ENCODE measurements around the gene IFI30.
A peak's percentile ranks its signal among the peaks of the same experiment; 100 is the strongest.

Gene IFI30

GRCh38 chr19:18223860-18224524 lies 50.4 kb downstream of the IFI30 start:
- DNase-seq (ENCODE audit: low spot score), result peak; percentile 62
- no peak for TF ChIP-seq CTCF (IDR thresholded peaks at IDR 0.05; ENCODE audit: extremely low read depth, missing control alignments)

GRCh38 chr19:18224525-18225354 lies 51.1 kb downstream of the IFI30 start:
- no peak for TF ChIP-seq CTCF (IDR thresholded peaks at IDR 0.05; ENCODE audit: extremely low read depth, missing control alignments)
- peak; percentile 99 for DNase-seq (ENCODE audit: low spot score)

- no peak for DNase-seq (ENCODE audit: low spot score)
- TF ChIP-seq CTCF (IDR thresholded peaks at IDR 0.05; ENCODE audit: extremely low read depth, missing control alignments), result no peak
These were observed 51.7 kb downstream of the IFI30 start for GRCh38 chr19:18225355-18225701.

- TF ChIP-seq CTCF (IDR thresholded peaks at IDR 0.05; ENCODE audit: extremely low read depth, missing control alignments), result no peak
- peak; percentile 52 for DNase-seq (ENCODE audit: low spot score)
These were observed 52.3 kb downstream of the IFI30 start, which contains the start of gene PDE4C for GRCh38 chr19:18225702-18226468. TSS of gene PDE4C (minus strand) at chr19:18226438. CDS start at chr19:18226415, 23 bp downstream.

GRCh38 chr19:18226956-18227780 lies 53.6 kb downstream of the IFI30 start:
- DNase-seq (ENCODE audit: low spot score), result peak; percentile 66
- TF ChIP-seq CTCF (IDR thresholded peaks at IDR 0.05; ENCODE audit: extremely low read depth, missing control alignments), result no peak

Measured in GM20000 (cell line).